ENCODE measurements around the gene FANCM. TPM values are rescaled to one million over a fixed set of nuclear protein-coding genes. Genes with fewer than 3 reads are reported as not detected.

The FANCM gene, protein sequence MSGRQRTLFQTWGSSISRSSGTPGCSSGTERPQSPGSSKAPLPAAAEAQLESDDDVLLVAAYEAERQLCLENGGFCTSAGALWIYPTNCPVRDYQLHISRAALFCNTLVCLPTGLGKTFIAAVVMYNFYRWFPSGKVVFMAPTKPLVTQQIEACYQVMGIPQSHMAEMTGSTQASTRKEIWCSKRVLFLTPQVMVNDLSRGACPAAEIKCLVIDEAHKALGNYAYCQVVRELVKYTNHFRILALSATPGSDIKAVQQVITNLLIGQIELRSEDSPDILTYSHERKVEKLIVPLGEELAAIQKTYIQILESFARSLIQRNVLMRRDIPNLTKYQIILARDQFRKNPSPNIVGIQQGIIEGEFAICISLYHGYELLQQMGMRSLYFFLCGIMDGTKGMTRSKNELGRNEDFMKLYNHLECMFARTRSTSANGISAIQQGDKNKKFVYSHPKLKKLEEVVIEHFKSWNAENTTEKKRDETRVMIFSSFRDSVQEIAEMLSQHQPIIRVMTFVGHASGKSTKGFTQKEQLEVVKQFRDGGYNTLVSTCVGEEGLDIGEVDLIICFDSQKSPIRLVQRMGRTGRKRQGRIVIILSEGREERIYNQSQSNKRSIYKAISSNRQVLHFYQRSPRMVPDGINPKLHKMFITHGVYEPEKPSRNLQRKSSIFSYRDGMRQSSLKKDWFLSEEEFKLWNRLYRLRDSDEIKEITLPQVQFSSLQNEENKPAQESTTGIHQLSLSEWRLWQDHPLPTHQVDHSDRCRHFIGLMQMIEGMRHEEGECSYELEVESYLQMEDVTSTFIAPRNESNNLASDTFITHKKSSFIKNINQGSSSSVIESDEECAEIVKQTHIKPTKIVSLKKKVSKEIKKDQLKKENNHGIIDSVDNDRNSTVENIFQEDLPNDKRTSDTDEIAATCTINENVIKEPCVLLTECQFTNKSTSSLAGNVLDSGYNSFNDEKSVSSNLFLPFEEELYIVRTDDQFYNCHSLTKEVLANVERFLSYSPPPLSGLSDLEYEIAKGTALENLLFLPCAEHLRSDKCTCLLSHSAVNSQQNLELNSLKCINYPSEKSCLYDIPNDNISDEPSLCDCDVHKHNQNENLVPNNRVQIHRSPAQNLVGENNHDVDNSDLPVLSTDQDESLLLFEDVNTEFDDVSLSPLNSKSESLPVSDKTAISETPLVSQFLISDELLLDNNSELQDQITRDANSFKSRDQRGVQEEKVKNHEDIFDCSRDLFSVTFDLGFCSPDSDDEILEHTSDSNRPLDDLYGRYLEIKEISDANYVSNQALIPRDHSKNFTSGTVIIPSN (N-terminal part only)
- total RNA-seq (2014; rRNA removed; shearing (Covaris generic)) = 4.6 and 6.7 TPM in 2 replicates
- polyA plus RNA-seq (2016; fragmentation: Nextera tagmentation; extraction: Ambion mirVana) = 3.0 and 4.1 TPM in 2 replicates

DNA sequence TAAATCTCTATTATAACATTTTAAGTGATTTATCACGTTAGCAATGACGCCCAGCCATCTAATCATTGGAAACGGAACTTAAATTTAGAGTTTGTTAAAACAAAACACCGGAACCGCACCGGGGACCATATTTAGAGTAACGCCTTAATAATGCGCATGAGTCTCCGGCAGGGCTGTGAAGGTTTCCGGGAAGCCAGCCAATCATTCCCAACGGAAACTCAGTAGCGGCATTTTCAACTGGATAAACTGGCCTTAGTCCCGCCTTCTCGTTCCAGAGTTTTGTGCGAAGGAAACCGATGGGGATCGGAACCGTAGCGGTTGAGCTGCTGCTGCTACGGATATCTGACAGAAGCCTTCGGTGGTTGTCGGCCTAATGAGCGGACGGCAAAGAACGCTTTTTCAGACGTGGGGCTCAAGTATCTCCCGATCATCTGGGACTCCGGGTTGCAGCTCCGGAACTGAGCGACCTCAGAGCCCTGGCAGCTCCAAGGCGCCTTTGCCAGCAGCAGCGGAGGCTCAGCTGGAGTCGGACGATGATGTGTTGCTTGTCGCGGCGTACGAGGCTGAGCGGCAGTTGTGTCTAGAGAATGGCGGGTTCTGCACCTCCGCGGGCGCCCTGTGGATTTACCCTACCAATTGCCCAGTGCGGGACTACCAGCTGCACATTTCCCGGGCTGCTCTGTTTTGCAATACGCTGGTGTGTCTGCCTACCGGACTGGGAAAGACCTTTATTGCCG is at the start of gene FANCM:
Gene FANCM, plus strand, starts transcription at position 272 of the 737 bp plus-strand sequence. Its CDS starts 102 bp downstream, at position 374.
- peaks cover 78% of the 10 kb centered on the region for H3K79me2 ChIP-seq (ENCODE audit: insufficient read depth)

GRCh38 chr14:45089813-45090212 is 45.9 kb upstream of the FANCM start:
- no peak for TF ChIP-seq EZH2 (IDR thresholded peaks at IDR 0.05; ENCODE audit: insufficient read depth, poor library complexity, severe bottlenecking)
- no peak for TF ChIP-seq EZH2phosphoT487 (IDR thresholded peaks at IDR 0.05; ENCODE audit: insufficient read depth, low read depth)
- H3K4me1 ChIP-seq (ENCODE audit: insufficient read depth) = peaks cover 49% of the 10 kb centered on the region
- no peak overlapping the region for H3K9ac ChIP-seq
- peak overlapping the region; percentile 44 for H3K27ac ChIP-seq
- H3K36me3 ChIP-seq (ENCODE audit: low read depth) = no peaks in the 10 kb centered on the region
- H3K27me3 ChIP-seq (replicated peaks; ENCODE audit: insufficient read depth) = no peaks in the 10 kb centered on the region
- H3K79me2 ChIP-seq (ENCODE audit: insufficient read depth) = peaks cover 99% of the 10 kb centered on the region
- H3K9me3 ChIP-seq (ENCODE audit: low read depth) = no peaks in the 10 kb centered on the region
- H3K4me2 ChIP-seq (ENCODE audit: unreplicated experiment) = peak overlapping the region; percentile 39
- H2AFZ ChIP-seq = no peak overlapping the region
- in situ Hi-C loops (cut with MboI) = no loop called here
- H3K9me2 ChIP-seq (ENCODE audit: insufficient read depth) = no peaks in the 10 kb centered on the region
- DNase-seq = peak; percentile 80
- H4K20me1 ChIP-seq (ENCODE audit: insufficient read depth) = peaks cover 41% of the 10 kb centered on the region
- peaks cover 51% of the 10 kb centered on the region for H3F3A ChIP-seq (ENCODE audit: insufficient read depth)
- WGBS, 2 experiments (ENCODE audit: low coverage in 1 of 2, low lambda C conversion rate in 2 of 2, missing lambda C conversion rate in 2 of 2) = 2 to 11% methylated on average over 1 of the region's 1 CpG
- H3K4me3 ChIP-seq = 0 out of 2 replicates have a peak overlapping the region, but pooled peaks have one; percentile 14

More for the DNA sequence above, at the start of gene FANCM:
- Histone ChIP-seq H3K27me3 (replicated peaks; ENCODE audit: insufficient read depth) (no peaks in the 10 kb centered on the region), H3K9ac (peak within 1 kb of the TSS; percentile 93), H3F3A (ENCODE audit: insufficient read depth) (peaks cover 15% of the 10 kb centered on the region; the same call in 1 of the 2 replicates), H4K20me1 (ENCODE audit: insufficient read depth) (no peaks in the 10 kb centered on the region), H2AFZ (peak within 1 kb of the TSS; percentile 100), H3K27ac (peak within 1 kb of the TSS; percentile 76), H3K4me2 (ENCODE audit: unreplicated experiment) (peak within 1 kb of the TSS; percentile 93), H3K9me3 (ENCODE audit: low read depth) (no peaks in the 10 kb centered on the region), H3K9me2 (ENCODE audit: insufficient read depth) (no peaks in the 10 kb centered on the region), H3K4me3 (peak within 1 kb of the TSS; percentile 90), H3K4me1 (ENCODE audit: insufficient read depth) (peaks cover 21% of the 10 kb centered on the region), H3K36me3 (ENCODE audit: low read depth) (no peaks in the 10 kb centered on the region)
- in situ Hi-C loops (cut with MboI) = no loop called here
- DNase-seq = peak; percentile 99
- TF ChIP-seq EZH2phosphoT487 (IDR thresholded peaks at IDR 0.05; ENCODE audit: insufficient read depth, low read depth) (no peak), EZH2 (IDR thresholded peaks at IDR 0.05; ENCODE audit: insufficient read depth, poor library complexity, severe bottlenecking) (no peak)
- 0 to 1% methylated on average over 48 of the region's 48 CpGs for WGBS, 2 experiments (ENCODE audit: low coverage in 1 of 2, low lambda C conversion rate in 2 of 2, missing lambda C conversion rate in 2 of 2)

- no peak overlapping the region for H3K4me3 ChIP-seq
- no peaks in the 10 kb centered on the region for H3K27me3 ChIP-seq (replicated peaks; ENCODE audit: insufficient read depth)
- H3K4me1 ChIP-seq (ENCODE audit: insufficient read depth) = peaks cover 36% of the 10 kb centered on the region
- H3K9ac ChIP-seq = no peak overlapping the region
- 60 to 64% methylated on average over 2 of the region's 2 CpGs for WGBS, 2 experiments (ENCODE audit: low coverage in 1 of 2, low lambda C conversion rate in 2 of 2, missing lambda C conversion rate in 2 of 2)
- peaks cover 40% of the 10 kb centered on the region for H3F3A ChIP-seq (ENCODE audit: insufficient read depth)
- peaks cover 33% of the 10 kb centered on the region for H4K20me1 ChIP-seq (ENCODE audit: insufficient read depth)
- H2AFZ ChIP-seq = no peak overlapping the region
- H3K4me2 ChIP-seq (ENCODE audit: unreplicated experiment) = peak overlapping the region; percentile 33
- H3K9me2 ChIP-seq (ENCODE audit: insufficient read depth) = no peaks in the 10 kb centered on the region
- peak; percentile 56 for DNase-seq
- in situ Hi-C loops (cut with MboI) = no loop called here
- peaks cover 99% of the 10 kb centered on the region for H3K79me2 ChIP-seq (ENCODE audit: insufficient read depth)
- peaks cover 17% of the 10 kb centered on the region for H3K36me3 ChIP-seq (ENCODE audit: low read depth)
- TF ChIP-seq EZH2phosphoT487 (IDR thresholded peaks at IDR 0.05; ENCODE audit: insufficient read depth, low read depth) (no peak), EZH2 (IDR thresholded peaks at IDR 0.05; ENCODE audit: insufficient read depth, poor library complexity, severe bottlenecking) (no peak)
- no peaks in the 10 kb centered on the region for H3K9me3 ChIP-seq (ENCODE audit: low read depth)
- H3K27ac ChIP-seq = peak overlapping the region; percentile 20; the same call in 1 of the 2 replicates
These were observed 44.0 kb upstream of the FANCM start for GRCh38 chr14:45091710-45092109.
